IMR-90 (cell line): Measurements from ENCODE around the gene FOXD4L1. TPM values are rescaled to one million over a fixed set of nuclear protein-coding genes. Genes with fewer than 3 reads are reported as not detected.
"Not testable (repeated sequence)": the region's sequence is repeated elsewhere in the genome, so short reads cannot be mapped to it uniquely, and the experiment has no call there.

Experiments used
- ATAC-seq: fragments of 200-7000 bp; cut with Tn5 transposase; 2 replicates; pipeline ENCODE4 v1.9.1; 2020; ENCODE audit warnings: low read depth, mild to moderate bottlenecking, moderate library complexity
- BruUV-seq: library from RNA; stranded (reverse); fragments of 400-500 nt; replicated peaks from 2 replicates; lab custom pipeline; 2021; lab: Mats Ljungman, UMichigan
- CTCF ChIA-PET: fragments of 300-600 bp; formaldehyde crosslinking; extraction: SDS; loops from one replicate; lab custom pipeline; 2021; ENCODE audit warnings: antibody characterized with exemption; lab: Yijun Ruan, JAX
- POLR2A ChIA-PET: fragments of 300-600 bp; sonication (Branson Sonifier 250); formaldehyde crosslinking; loops from one replicate; lab custom pipeline; 2022; ENCODE audit warnings: antibody characterized with exemption; ENCODE audit not compliant: unreplicated experiment; lab: Charles Lee
- DNase-seq: peaks from one replicate; pipeline ENCODE4 v3.0.0; 2013
- H2AFZ ChIP-seq: replicated peaks from 2 replicates; pipeline ENCODE3; 2013; ENCODE audit warnings: low read length, mild to moderate bottlenecking; ENCODE audit not compliant: poor library complexity
- H2AK5ac ChIP-seq: 2 replicates; pipeline ENCODE4 v1.6.1; 2013; ENCODE audit warnings: low read depth, low read length, inconsistent platforms
- H2AK9ac ChIP-seq: replicated peaks from 2 replicates; pipeline ENCODE3; 2013; ENCODE audit warnings: mild to moderate bottlenecking, low read depth, low read length, moderate library complexity; ENCODE audit not compliant: poor library complexity
- H2BK120ac ChIP-seq: 2 replicates; pipeline ENCODE4 v1.6.1; 2013; ENCODE audit warnings: low read depth, low read length, inconsistent platforms
- H2BK15ac ChIP-seq: 3 replicates; pipeline ENCODE4 v1.6.1; 2013; ENCODE audit warnings: low read depth, low read length, inconsistent platforms
- H2BK20ac ChIP-seq: 2 replicates; pipeline ENCODE4 v1.6.1; 2013; ENCODE audit warnings: low read depth, mild to moderate bottlenecking, inconsistent platforms, low read length, moderate library complexity
- H2BK5ac ChIP-seq: 2 replicates; pipeline ENCODE4 v1.6.1; 2013; ENCODE audit warnings: mild to moderate bottlenecking, low read depth, low read length, inconsistent platforms; ENCODE audit not compliant: poor library complexity, severe bottlenecking
- H3K14ac ChIP-seq: replicated peaks from 2 replicates; pipeline ENCODE4 v1.6.1; 2013; ENCODE audit warnings: low read depth, low read length, inconsistent platforms
- H3K18ac ChIP-seq: 2 replicates; pipeline ENCODE4 v1.6.1; 2013; ENCODE audit warnings: low read depth, low read length, control low read depth
- H3K23ac ChIP-seq: 2 replicates; pipeline ENCODE4 v1.6.1; 2013; ENCODE audit warnings: low read depth, low read length, inconsistent platforms
- H3K27ac ChIP-seq: 2 replicates; pipeline ENCODE4 v1.5.1; 2013; ENCODE audit warnings: mild to moderate bottlenecking, control low read depth, low read length; ENCODE audit not compliant: insufficient read depth
- H3K27me3 ChIP-seq: 2 replicates; pipeline ENCODE4 v1.6.1; 2013; ENCODE audit warnings: low read length; ENCODE audit not compliant: control insufficient read depth, insufficient read depth
- H3K36me3 ChIP-seq: 2 replicates; pipeline ENCODE4 v1.6.1; 2013; ENCODE audit warnings: low read length, mixed read lengths; ENCODE audit not compliant: control insufficient read depth, insufficient read depth
- H3K4ac ChIP-seq: 2 replicates; pipeline ENCODE4 v1.6.1; 2013; ENCODE audit warnings: low read depth, low read length, inconsistent platforms
- H3K4me1 ChIP-seq: 2 replicates; pipeline ENCODE4 v1.6.1; 2013; ENCODE audit warnings: low read length, mixed read lengths; ENCODE audit not compliant: control insufficient read depth, insufficient read depth
- H3K4me2 ChIP-seq: 2 replicates; pipeline ENCODE4 v1.6.1; 2013; ENCODE audit warnings: low read depth, mild to moderate bottlenecking, control low read depth, low read length, moderate library complexity
- H3K4me3 ChIP-seq: 2 replicates; pipeline ENCODE4 v1.5.1; 2013; ENCODE audit warnings: low read depth, mild to moderate bottlenecking, control low read depth, low read length, moderate library complexity; ENCODE audit not compliant: insufficient read depth
- H3K56ac ChIP-seq: 2 replicates; pipeline ENCODE4 v1.6.1; 2013; ENCODE audit warnings: low read length, inconsistent platforms; ENCODE audit not compliant: insufficient read depth; ENCODE audit errors: extremely low read depth
- H3K79me1 ChIP-seq, 2 experiments: 2 replicates each; pipeline ENCODE4 v1.6.1; 2013; ENCODE audit warnings: low read length in 2 of 2, inconsistent platforms in 1 of 2, low read depth in 1 of 2
- H3K9ac ChIP-seq: 2 replicates; pipeline ENCODE4 v1.6.1; 2013; ENCODE audit warnings: low read depth, low read length, control low read depth
- H3K9me1 ChIP-seq: 2 replicates; pipeline ENCODE4 v1.6.1; 2013; ENCODE audit warnings: low read length, inconsistent platforms; ENCODE audit not compliant: insufficient read depth
- H3K9me3 ChIP-seq: 2 replicates; pipeline ENCODE4 v1.6.1; 2013; ENCODE audit warnings: low read length; ENCODE audit not compliant: control insufficient read depth, insufficient read depth
- H4K20me1 ChIP-seq: 2 replicates; pipeline ENCODE4 v1.6.1; 2013; ENCODE audit warnings: low read length, inconsistent platforms; ENCODE audit not compliant: insufficient read depth
- H4K5ac ChIP-seq: 2 replicates; pipeline ENCODE4 v1.6.1; 2013; ENCODE audit warnings: mild to moderate bottlenecking, low read depth, low read length, control low read depth
- H4K8ac ChIP-seq, 2 experiments: 2 replicates each; pipeline ENCODE4 v1.6.1; 2013; ENCODE audit warnings: low read depth in 2 of 2, low read length in 2 of 2, control low read depth in 1 of 2, inconsistent platforms in 1 of 2
- H4K91ac ChIP-seq: 2 replicates; pipeline ENCODE4 v1.6.1; 2013; ENCODE audit warnings: low read depth, low read length, inconsistent platforms; ENCODE audit not compliant: insufficient read depth
- WGBS, 2 experiments: methylation state at CpG; one replicate each; pipeline versions ENCODE4 v1.1.5 to v1.1.7; 2013; ENCODE audit warnings: missing lambda C conversion rate in 2 of 2; ENCODE audit not compliant: insufficient read length in 1 of 2; ENCODE audit errors: extremely low coverage in 2 of 2; 5-methylcytosine and 5-hydroxymethylcytosine counted together
- dilution Hi-C: fragments of 300-500 bp; cut with HindIII; formaldehyde crosslinking; loops from one replicate; pipeline ENCODE4 v1.14.3; 2018; ENCODE audit warnings: low sequenced_read_pairs; ENCODE audit not compliant: unreplicated experiment
- in situ Hi-C: fragments of 300-500 bp; cut with MboI; formaldehyde crosslinking; loops from 3 replicates; pipeline ENCODE4 v1.14.3; 2019; ENCODE audit warnings: low sequenced_read_pairs, inconsistent platforms, mixed read lengths
- intact Hi-C: fragments of 100-400 bp; cut with micrococcal nuclease; formaldehyde crosslinking; loops from 2 replicates; pipeline ENCODE4 v1.10.0; 2022
- polyA plus RNA-seq, 3 experiments: library from polyadenylated mRNA; depleted of rRNA; stranded (reverse); fragments of >200 nt; gene quantifications; 2 replicates each; pipeline ENCODE4 v1.2.3, GENCODE V29; 2012; ENCODE audit warnings: low replicate concordance in 1 of 3
- total RNA-seq: library from RNA; depleted of rRNA; stranded (reverse); fragments of >200 nt; gene quantifications from 2 replicates; pipeline ENCODE4 v1.2.3, GENCODE V29; 2012

Gene FOXD4L1
- total and polyA plus RNA-seq, 2 of the 4 experiments (the other 2 are of a cell fraction) = not detected

GRCh38 chr2:113517025-113517424 is 18.6 kb downstream of the FOXD4L1 start:
- H3K23ac ChIP-seq, H3K27ac ChIP-seq, H4K91ac ChIP-seq, H3K56ac ChIP-seq, H3K4me2 ChIP-seq, CTCF ChIA-PET, H2AK9ac ChIP-seq, H2AFZ ChIP-seq, H4K20me1 ChIP-seq, intact Hi-C loops, H3K18ac ChIP-seq, H3K4me1 ChIP-seq, H3K9me3 ChIP-seq, in situ Hi-C loops, H3K4ac ChIP-seq, H4K5ac ChIP-seq, BruUV-seq, ATAC-seq, DNase-seq, H2BK20ac ChIP-seq, H2BK120ac ChIP-seq, H2BK5ac ChIP-seq, H3K4me3 ChIP-seq, H4K8ac ChIP-seq, H3K36me3 ChIP-seq, H2BK15ac ChIP-seq, H3K9ac ChIP-seq, H3K14ac ChIP-seq, H2AK5ac ChIP-seq, H3K9me1 ChIP-seq, dilution Hi-C loops, H3K27me3 ChIP-seq, POLR2A ChIA-PET, H3K79me1 ChIP-seq: not testable (repeated sequence)
- WGBS, 2 experiments = no CpG with 5 or more reads among the region's 2 CpGs

GRCh38 chr2:113520837-113521236 is 22.4 kb downstream of the FOXD4L1 start:
- H3K4me3 ChIP-seq, DNase-seq, H3K27ac ChIP-seq, H3K79me1 ChIP-seq, H4K20me1 ChIP-seq, H4K91ac ChIP-seq, H3K4me1 ChIP-seq, intact Hi-C loops, CTCF ChIA-PET, H4K8ac ChIP-seq, H2BK5ac ChIP-seq, ATAC-seq, H3K9me3 ChIP-seq, H2BK15ac ChIP-seq, dilution Hi-C loops, H2AFZ ChIP-seq, H3K4ac ChIP-seq, H3K23ac ChIP-seq, H3K36me3 ChIP-seq, H3K18ac ChIP-seq, H2BK120ac ChIP-seq, H4K5ac ChIP-seq, H2AK5ac ChIP-seq, H3K4me2 ChIP-seq, in situ Hi-C loops, H3K56ac ChIP-seq, H3K9me1 ChIP-seq, POLR2A ChIA-PET, BruUV-seq, H3K14ac ChIP-seq, H2AK9ac ChIP-seq, H2BK20ac ChIP-seq, H3K9ac ChIP-seq, H3K27me3 ChIP-seq: not testable (repeated sequence)
- WGBS, 2 experiments = 92% methylated on average over 4 of the region's 6 CpGs; no CpG with 5 or more reads in 1 of the 2 experiments
